Cardiac fibroblast (primary cell): ENCODE measurements around the gene SLC39A6.

ENCODE experiments used
- DNase-seq, 2 donors: peaks; one replicate each; pipeline versions ENCODE4 v3.0.0 to v3.0.0-alpha.2; 2010; ENCODE audit warnings: low read depth in 2 of 2
- H3K4me3 ChIP-seq, 2 donors: replicated peaks in 1 of 2; 1 replicate in 1 of 2; 2 replicates in 1 of 2; pipeline ENCODE4 v1.5.1; 2011; ENCODE audit warnings: low read depth in 2 of 2, low read length in 2 of 2, mild to moderate bottlenecking in 2 of 2, moderate library complexity in 1 of 2
- TF ChIP-seq, protein P1 (sequence below): IDR thresholded peaks from one replicate; pipeline ENCODE4 v1.5.1; 2011; ENCODE audit warnings: low read depth, mild to moderate bottlenecking, low read length, inconsistent platforms

SLC39A6 gene

DNA sequence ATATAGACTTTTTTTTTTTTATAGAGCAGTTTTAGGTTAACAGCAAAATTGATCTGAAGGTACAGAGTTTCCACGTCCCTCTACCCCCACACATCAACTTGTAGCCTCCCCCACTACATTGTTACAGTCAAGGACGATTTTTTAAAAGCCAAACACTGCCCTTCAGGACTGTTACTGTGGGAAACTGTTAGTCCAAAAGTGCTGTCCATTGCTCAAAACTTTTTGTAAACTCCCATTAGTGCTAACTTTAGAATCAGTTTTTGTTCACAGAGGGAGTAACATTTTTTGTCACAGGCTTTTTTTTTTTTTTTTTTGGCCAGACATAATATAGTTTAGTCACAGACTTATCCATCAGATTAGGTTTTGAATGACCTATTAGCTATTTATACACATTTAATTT is 24.6 kb upstream of the SLC39A6 start:
- no peak overlapping the region for H3K4me3 ChIP-seq

DNA sequence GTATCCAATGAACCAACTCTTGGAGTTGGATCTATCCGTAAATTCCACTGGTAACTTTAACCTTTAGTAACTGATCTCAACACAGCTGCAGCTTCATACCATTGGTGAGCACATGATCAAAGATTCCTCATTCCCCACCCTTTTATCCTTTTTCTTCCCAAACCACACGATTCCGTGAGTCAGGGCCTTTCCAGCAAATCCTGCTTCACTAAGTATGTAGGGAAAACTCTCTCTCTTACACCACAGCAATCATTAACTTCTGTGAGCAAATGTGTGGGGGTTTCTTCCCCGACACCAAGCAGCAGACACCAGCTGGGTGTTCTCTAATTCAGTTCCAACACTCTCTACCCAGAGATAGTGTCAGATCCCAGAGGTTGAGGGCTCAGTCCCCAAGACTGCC is 24.1 kb upstream of the SLC39A6 start:
- peak; percentile 18 to 72 for DNase-seq
- no peak overlapping the region for H3K4me3 ChIP-seq
- TF ChIP-seq, protein P1, sequence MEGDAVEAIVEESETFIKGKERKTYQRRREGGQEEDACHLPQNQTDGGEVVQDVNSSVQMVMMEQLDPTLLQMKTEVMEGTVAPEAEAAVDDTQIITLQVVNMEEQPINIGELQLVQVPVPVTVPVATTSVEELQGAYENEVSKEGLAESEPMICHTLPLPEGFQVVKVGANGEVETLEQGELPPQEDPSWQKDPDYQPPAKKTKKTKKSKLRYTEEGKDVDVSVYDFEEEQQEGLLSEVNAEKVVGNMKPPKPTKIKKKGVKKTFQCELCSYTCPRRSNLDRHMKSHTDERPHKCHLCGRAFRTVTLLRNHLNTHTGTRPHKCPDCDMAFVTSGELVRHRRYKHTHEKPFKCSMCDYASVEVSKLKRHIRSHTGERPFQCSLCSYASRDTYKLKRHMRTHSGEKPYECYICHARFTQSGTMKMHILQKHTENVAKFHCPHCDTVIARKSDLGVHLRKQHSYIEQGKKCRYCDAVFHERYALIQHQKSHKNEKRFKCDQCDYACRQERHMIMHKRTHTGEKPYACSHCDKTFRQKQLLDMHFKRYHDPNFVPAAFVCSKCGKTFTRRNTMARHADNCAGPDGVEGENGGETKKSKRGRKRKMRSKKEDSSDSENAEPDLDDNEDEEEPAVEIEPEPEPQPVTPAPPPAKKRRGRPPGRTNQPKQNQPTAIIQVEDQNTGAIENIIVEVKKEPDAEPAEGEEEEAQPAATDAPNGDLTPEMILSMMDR = no peak

More for the DNA sequence above, 24.6 kb upstream of the SLC39A6 start:
- DNase-seq = no peak
- TF ChIP-seq, protein P1 = no peak

DNA sequence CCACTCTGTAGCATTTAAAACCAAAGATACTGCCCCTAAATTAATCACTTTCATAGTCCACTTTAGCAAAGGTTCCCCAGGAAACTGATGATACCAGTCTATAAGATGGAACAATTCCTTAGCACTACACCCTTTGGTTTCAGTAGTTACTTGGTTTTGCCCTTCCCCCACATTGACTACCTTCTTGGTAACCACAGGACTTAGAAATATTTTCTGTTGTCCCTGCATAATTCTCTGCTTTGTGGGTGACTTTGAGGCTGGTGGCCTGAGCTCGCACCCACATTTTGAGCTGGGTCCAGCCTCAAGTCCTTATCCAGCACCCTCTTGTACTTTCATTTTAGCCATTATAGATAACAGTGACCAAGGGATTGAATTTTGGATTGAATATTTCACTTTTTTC is 23.6 kb upstream of the SLC39A6 start:
- no peak overlapping the region for H3K4me3 ChIP-seq
- no peak for DNase-seq
- TF ChIP-seq, protein P1 = no peak

DNA sequence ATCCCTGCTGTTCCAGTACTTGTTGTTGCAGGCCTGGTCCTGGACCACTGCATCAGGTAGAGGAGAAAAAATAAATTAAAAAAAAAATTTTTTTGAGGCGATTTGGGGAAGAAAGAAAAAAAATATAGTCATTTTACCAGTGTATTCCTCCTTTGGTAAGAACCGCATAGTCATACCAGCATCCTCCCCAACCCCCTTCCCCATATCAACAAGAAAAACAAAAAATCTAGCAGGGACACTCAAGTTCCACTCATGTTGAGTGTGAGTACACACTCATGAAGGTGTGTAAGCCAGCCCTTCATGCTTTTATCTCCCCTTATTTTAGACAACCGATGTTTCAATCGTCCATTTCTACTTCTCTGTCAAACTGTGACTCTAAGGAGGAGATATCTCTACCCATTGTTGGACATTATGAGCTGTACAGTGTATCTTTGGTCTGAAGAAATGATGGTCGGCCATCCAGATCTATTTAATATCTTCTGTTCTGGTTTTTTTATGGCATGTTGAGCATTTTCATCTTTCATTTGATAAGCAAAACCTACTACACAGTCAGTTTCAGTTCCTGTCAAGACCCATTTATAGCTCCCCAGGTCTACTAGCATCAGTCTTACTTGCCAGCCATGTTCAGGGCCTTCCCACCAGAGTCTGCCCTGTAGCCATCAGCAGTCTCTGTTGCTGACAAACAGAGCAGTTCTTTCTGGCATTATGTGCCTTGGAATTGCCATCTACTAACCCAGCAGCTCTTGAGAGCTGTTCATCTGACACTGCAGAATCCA is 20.6 kb upstream of the SLC39A6 start:
- no peak overlapping the region for H3K4me3 ChIP-seq
- no peak for DNase-seq
- TF ChIP-seq, protein P1 = no peak

DNA sequence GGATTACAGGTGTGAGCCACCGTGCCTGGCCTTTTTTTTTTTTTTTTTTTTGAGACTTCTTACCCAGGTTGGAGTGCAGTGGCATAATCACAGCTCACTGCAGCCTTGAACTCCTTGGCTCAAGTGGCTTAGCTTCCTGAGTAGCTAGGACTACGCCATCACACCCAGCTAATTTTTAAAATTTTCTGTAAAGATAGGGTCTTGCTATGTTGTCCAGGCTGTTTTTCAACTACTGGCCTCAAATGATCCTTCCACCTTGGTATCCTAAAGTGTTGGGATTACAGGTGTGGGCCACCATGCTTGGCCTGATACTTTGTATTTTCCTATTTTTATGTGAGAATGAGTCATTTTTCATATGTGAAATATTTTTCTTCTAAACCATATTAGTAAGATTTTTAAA is 14.3 kb upstream of the SLC39A6 start:
- DNase-seq = no peak
- TF ChIP-seq, protein P1 = no peak
- no peak overlapping the region for H3K4me3 ChIP-seq

DNA sequence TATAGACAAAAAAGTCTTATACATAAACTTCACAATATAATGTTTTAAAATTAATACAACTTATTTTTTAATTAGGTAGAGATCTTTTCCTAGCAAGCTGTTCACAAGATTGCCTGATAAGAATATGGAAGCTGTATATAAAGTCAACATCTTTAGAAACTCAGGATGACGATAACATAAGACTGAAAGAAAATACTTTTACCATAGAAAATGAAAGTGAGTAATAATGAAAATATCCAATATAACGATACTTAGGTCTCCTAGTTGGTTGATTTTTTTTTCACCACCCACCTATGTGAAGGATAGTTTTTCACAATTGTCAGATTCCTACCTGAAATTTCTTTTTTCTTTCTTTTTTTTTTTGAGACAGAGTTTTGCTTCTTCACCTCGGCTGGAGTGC is 13.6 kb upstream of the SLC39A6 start:
- no peak for DNase-seq
- TF ChIP-seq, protein P1 = no peak
- H3K4me3 ChIP-seq = no peak overlapping the region

DNA sequence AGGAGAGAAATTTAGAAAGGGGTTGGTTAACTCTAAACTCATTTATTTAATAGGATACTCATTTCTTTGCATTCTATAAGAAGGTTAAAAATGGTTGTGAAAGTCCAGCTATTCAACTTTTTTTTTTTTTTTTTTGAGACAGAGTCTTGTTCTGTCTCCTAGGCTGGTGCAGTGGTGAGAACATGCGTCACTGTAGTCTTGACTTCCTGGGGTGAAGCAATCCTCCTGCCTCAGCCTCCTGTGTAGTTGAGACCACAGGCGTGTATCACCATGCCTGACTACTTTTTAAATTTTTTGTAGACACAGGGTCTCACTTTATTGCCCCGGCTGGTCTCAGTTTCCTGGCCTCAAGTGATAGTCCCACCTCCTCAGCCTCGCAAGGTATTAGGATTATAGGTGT is 12.4 kb upstream of the SLC39A6 start:
- no peak overlapping the region for H3K4me3 ChIP-seq
- no peak for DNase-seq
- TF ChIP-seq, protein P1 = no peak
